GM12878 (cell line): ENCODE results near the gene METTL1. TPM values are rescaled to one million over a fixed set of nuclear protein-coding genes. Genes with fewer than 3 reads are reported as not detected.

Experiments
- ATAC-seq: fragments of 200-7000 bp; cut with Tn5 transposase; 3 replicates; pipeline ENCODE4 v1.9.1; 2020; ENCODE audit warnings: mild to moderate bottlenecking, moderate library complexity
- BruUV-seq: library from RNA; stranded (reverse); fragments of 400-500 nt; replicated peaks from 2 replicates; lab custom pipeline; 2021; lab: Mats Ljungman, UMichigan
- CTCF ChIA-PET: fragments of 300-600 bp; sonication (Branson Sonifier 250); formaldehyde crosslinking; extraction: SDS; loops from one replicate; lab custom pipeline; 2021; ENCODE audit warnings: inconsistent platforms; lab: Yijun Ruan, JAX
- POLR2A ChIA-PET: fragments of 350-600 bp; formaldehyde crosslinking; extraction: SDS; loops from one replicate; lab custom pipeline; 2021; ENCODE audit warnings: inconsistent platforms; lab: Charles Lee
- RAD21 ChIA-PET: fragments of 300-600 bp; sonication (Branson Sonifier 250); formaldehyde crosslinking; loops from one replicate; lab custom pipeline; 2023; ENCODE audit warnings: antibody characterized with exemption; ENCODE audit not compliant: unreplicated experiment; lab: Charles Lee
- SMC1A ChIA-PET: fragments of 300-600 bp; sonication (Branson Sonifier 250); formaldehyde crosslinking; loops from one replicate; lab custom pipeline; 2023; ENCODE audit not compliant: unreplicated experiment, uncharacterized antibody; lab: Charles Lee
- DNase-seq: peaks from one replicate; pipeline ENCODE4 v3.0.0-alpha.2; 2011; ENCODE audit warnings: low read depth, low spot score
- FAIRE-seq: peaks from 3 replicates; lab custom pipeline; 2011; peaks lifted over from hg19 to GRCh38; lab: Jason Lieb, UNC
- H2AFZ ChIP-seq: 2 replicates; pipeline ENCODE4 v1.6.0; 2011; ENCODE audit warnings: low read depth, low read length, control low read depth; ENCODE audit not compliant: control insufficient read depth
- H3K27ac ChIP-seq: 2 replicates; pipeline ENCODE4 v1.5.1; 2011; ENCODE audit warnings: control low read depth; ENCODE audit not compliant: control insufficient read depth, insufficient read depth
- H3K27me3 ChIP-seq, 2 experiments: replicated peaks in 1 of 2; 2 replicates each; pipeline versions ENCODE4 v1.6.0 to v1.6.1; 2011; ENCODE audit warnings: low read length in 1 of 2; ENCODE audit not compliant: control insufficient read depth in 2 of 2, insufficient read depth in 2 of 2
- H3K36me3 ChIP-seq, 2 experiments: 2 replicates each; pipeline ENCODE4 v1.5.1; 2011; ENCODE audit warnings: low read length in 1 of 2; ENCODE audit not compliant: control insufficient read depth in 2 of 2, insufficient read depth in 2 of 2
- H3K4me1 ChIP-seq: 2 replicates; pipeline ENCODE4 v1.6.1; 2011; ENCODE audit warnings: mild to moderate bottlenecking, low read length, moderate library complexity, mixed read lengths; ENCODE audit not compliant: control insufficient read depth, insufficient read depth
- H3K4me2 ChIP-seq: 2 replicates; pipeline ENCODE4 v1.6.0; 2011; ENCODE audit warnings: control low read depth; ENCODE audit not compliant: control insufficient read depth, insufficient read depth
- H3K4me3 ChIP-seq: fragments of 200-600 bp; sonication (generic); 2 replicates; pipeline ENCODE4 v1.5.1; 2016
- H3K79me2 ChIP-seq: 2 replicates; pipeline ENCODE4 v1.6.0; 2011; ENCODE audit warnings: low read length; ENCODE audit not compliant: control insufficient read depth, insufficient read depth
- H3K9ac ChIP-seq: 2 replicates; pipeline ENCODE4 v1.8.0; 2011; ENCODE audit warnings: low read length, control low read depth, mixed read lengths; ENCODE audit not compliant: control insufficient read depth, insufficient read depth
- H3K9me3 ChIP-seq: replicated peaks from 3 replicates; pipeline ENCODE4 v1.5.1; 2011; ENCODE audit warnings: mild to moderate bottlenecking, low read length; ENCODE audit not compliant: control insufficient read depth, insufficient read depth
- H4K20me1 ChIP-seq: 2 replicates; pipeline ENCODE4 v1.6.0; 2011; ENCODE audit not compliant: control insufficient read depth, insufficient read depth
- EZH2 ChIP-seq: IDR thresholded peaks from 2 replicates; pipeline ENCODE4 v1.6.1; 2012; ENCODE audit warnings: low read depth, mild to moderate bottlenecking, control low read depth, inconsistent platforms, low read length, borderline replicate concordance; ENCODE audit not compliant: control insufficient read depth
- FOXM1 ChIP-seq: IDR thresholded peaks from 2 replicates; pipeline ENCODE4 v1.6.1; 2012; ENCODE audit warnings: low read depth, mild to moderate bottlenecking, inconsistent platforms, low read length, moderate library complexity
- GABPA ChIP-seq: IDR thresholded peaks from 2 replicates; pipeline ENCODE4 v1.6.1; 2014; ENCODE audit warnings: antibody characterized with exemption, low read depth, mild to moderate bottlenecking, inconsistent platforms
- HDGF ChIP-seq: fragments of 450-650 bp; IDR thresholded peaks from 2 replicates; pipeline ENCODE4 v1.6.1; 2016; ENCODE audit warnings: antibody characterized with exemption
- IKZF2 ChIP-seq, 2 experiments: fragments of 450-650 bp; IDR thresholded peaks; 2 replicates each; pipeline ENCODE4 v1.6.1; 2017; ENCODE audit warnings: mild to moderate bottlenecking in 2 of 2, moderate library complexity in 2 of 2
- KAT2A ChIP-seq: conservative IDR thresholded peaks from 2 replicates; pipeline ENCODE4 v1.6.1; 2011; ENCODE audit warnings: low read depth, low read length; ENCODE audit not compliant: control insufficient read depth
- KDM1A ChIP-seq: fragments of 200-600 bp; sonication (generic); IDR thresholded peaks from 2 replicates; pipeline ENCODE4 v1.6.1; 2016; ENCODE audit warnings: borderline replicate concordance
- MAX ChIP-seq: IDR thresholded peaks from 2 replicates; pipeline ENCODE4 v1.6.1; 2012; ENCODE audit warnings: low read depth, low read length, improper control_type of control experiment
- NRF1 ChIP-seq: conservative IDR thresholded peaks from 2 replicates; pipeline ENCODE4 v1.6.1; 2011; ENCODE audit warnings: mild to moderate bottlenecking, low read depth, low read length, improper control_type of control experiment
- SMC3 ChIP-seq: IDR thresholded peaks from 2 replicates; pipeline ENCODE4 v1.6.1; 2011; ENCODE audit warnings: low read length, improper control_type of control experiment, borderline replicate concordance
- SPI1 ChIP-seq: IDR thresholded peaks from 2 replicates; pipeline ENCODE4 v1.6.1; 2011; ENCODE audit warnings: low read depth, mild to moderate bottlenecking, low read length, moderate library complexity, borderline replicate concordance; ENCODE audit not compliant: insufficient read depth
- SREBF1 ChIP-seq: IDR thresholded peaks from 2 replicates; pipeline ENCODE4 v1.6.1; 2012; ENCODE audit warnings: mild to moderate bottlenecking, low read length
- TBL1XR1 ChIP-seq: IDR thresholded peaks from 2 replicates; pipeline ENCODE4 v1.6.1; 2012; ENCODE audit warnings: low read depth, low read length, improper control_type of control experiment
- TCF12 ChIP-seq: IDR thresholded peaks from 2 replicates; pipeline ENCODE4 v1.6.1; 2011; ENCODE audit warnings: low read depth, mild to moderate bottlenecking, low read length
- ZBTB4 ChIP-seq: fragments of 450-650 bp; formaldehyde crosslinking; IDR thresholded peaks from 2 replicates; pipeline ENCODE4 v1.4.0; 2022; ENCODE audit warnings: mild to moderate bottlenecking, moderate library complexity
- ZNF274 ChIP-seq: IDR thresholded peaks from one replicate; pipeline ENCODE4 v1.8.0; 2011; ENCODE audit not compliant: insufficient read length, insufficient read depth
- ZSCAN29 ChIP-seq: fragments of 450-650 bp; IDR thresholded peaks from 2 replicates; pipeline ENCODE4 v1.6.1; 2017; ENCODE audit warnings: mild to moderate bottlenecking, moderate library complexity
- WGBS: methylation state at CpG from one replicate; pipeline ENCODE4 v1.1.6; 2016; ENCODE audit warnings: low lambda C conversion rate; ENCODE audit not compliant: insufficient replicate concordance, insufficient coverage; ENCODE audit errors: missing lambda C conversion rate; 5-methylcytosine and 5-hydroxymethylcytosine counted together
- in situ Hi-C: fragments of 300-500 bp; cut with MboI; formaldehyde crosslinking; loops from 9 replicates; pipeline ENCODE4 v1.14.3; 2018; ENCODE audit warnings: mixed read lengths
- intact Hi-C: fragments of 100-400 bp; cut with micrococcal nuclease; formaldehyde crosslinking; loops from one replicate; pipeline ENCODE4 v1.14.2; 2022; ENCODE audit not compliant: unreplicated experiment
- polyA plus RNA-seq, 11 experiments: library from polyadenylated mRNA; depleted of rRNA in 4 of 11; unstranded in 6 of 11; stranded (reverse) in 5 of 11; fragments of >200 nt; fragmentation: Nextera tagmentation in 4 of 11; fragmentation: Illumina TruSeq in 1 of 11; extraction: Ambion mirVana in 4 of 11; extraction: Trizol in 1 of 11; gene quantifications; 1 replicate in 1 of 11; 2 replicates in 10 of 11; pipeline versions ENCODE4 v1.2.1 to v1.2.3, GENCODE V29; 2011 to 2016; ENCODE audit warnings: inconsistent platforms in 2 of 11, missing spikeins in 2 of 11, low read depth in 1 of 11
- total RNA-seq, 4 experiments: library from RNA; depleted of rRNA in 3 of 4; stranded (reverse); fragments of >200 nt in 3 of 4; fragmentation: Illumina TruSeq in 1 of 4; extraction: Trizol in 1 of 4; gene quantifications; 2 replicates each; pipeline versions ENCODE4 v1.2.1 to v1.2.3, GENCODE V29; 2013 to 2021

METTL1 gene
- total and polyA plus RNA-seq, 10 of the 15 experiments (the other 5 are each of a cell fraction or from before 2014, with no cell fraction given) = 11.3 to 44.3 (median 30.6) TPM

- Histone ChIP-seq H3K27ac (no peak overlapping the region), H3K4me3 (no peak overlapping the region), H3K9me3 (no peaks in the 10 kb centered on the region), H3K36me3 (peaks cover 8 to 12% of the 10 kb centered on the region in 2 experiments), H3K27me3 (no peaks in the 10 kb centered on the region), H2AFZ (no peak overlapping the region), H3K9ac (no peak overlapping the region), H4K20me1 (no peaks in the 10 kb centered on the region), H3K4me2 (no peak overlapping the region), H3K4me1 (no peaks in the 10 kb centered on the region), H3K79me2 (no peaks in the 10 kb centered on the region)
- intact Hi-C loops (no loop called here), in situ Hi-C loops (no loop called here)
- no peak for TF ChIP-seq GABPA
- TF ChIP-seq ZBTB4 = no peak
- no peak for TF ChIP-seq KDM1A
- TF ChIP-seq NRF1 = no peak
- TF ChIP-seq ZSCAN29 = no peak
- no peak for TF ChIP-seq SMC3
- TF ChIP-seq IKZF2 (IDR thresholded peaks at IDR 0.05) = no peak
- no peak for TF ChIP-seq TBL1XR1
- no peak for TF ChIP-seq KAT2A
- no peak for TF ChIP-seq SREBF1
- no peak for TF ChIP-seq MAX
- no peak for TF ChIP-seq SPI1
- TF ChIP-seq ZNF274 = no peak
- TF ChIP-seq FOXM1 = no peak
- no peak for TF ChIP-seq HDGF
- TF ChIP-seq TCF12 = no peak
- TF ChIP-seq EZH2 = no peak
- ChIA-PET RAD21 (no interaction called here), CTCF (no interaction called here), POLR2A (no interaction called here), SMC1A (interaction anchor here (1.0 kb wide), 1 partner anchor 12 kb away, joined by 3 read pairs; no protein-coding TSS in a partner anchor)
- no TSS peak for BruUV-seq
- 78% methylated on average over 5 of the region's 5 CpGs for WGBS
- FAIRE-seq = no peak
- DNase-seq = no peak
- ATAC-seq = no peak
These were observed 42.5 kb downstream of the METTL1 start for GRCh38 chr12:57729321-57729844.
